HCT116 (cell line): ENCODE data around the gene PDZD4. TPM values are rescaled to one million over a fixed set of nuclear protein-coding genes. Genes with fewer than 3 reads are reported as not detected.

Experiments
- ATAC-seq: fragments of 200-7000 bp; cut with Tn5 transposase; 2 replicates; pipeline ENCODE4 v1.9.1; 2020; ENCODE audit warnings: mild to moderate bottlenecking, moderate library complexity
- BruUV-seq: library from RNA; stranded (reverse); fragments of 400-500 nt; replicated peaks from 2 replicates; lab custom pipeline; 2021; lab: Mats Ljungman, UMichigan
- CTCF ChIA-PET: fragments of 300-600 bp; sonication (Branson Sonifier 250); formaldehyde crosslinking; loops from one replicate; lab custom pipeline; 2021; ENCODE audit warnings: antibody characterized with exemption; lab: Charles Lee
- POLR2A ChIA-PET: fragments of 300-600, 350-600 bp; sonication (Branson Sonifier 250); formaldehyde crosslinking; loops from one replicate; lab custom pipeline; 2021; ENCODE audit warnings: antibody characterized with exemption; lab: Charles Lee
- RAD21 ChIA-PET, 2 experiments: fragments of 300-600 bp; sonication (Branson Sonifier 250); formaldehyde crosslinking; loops; one replicate each; lab custom pipeline; 2023; ENCODE audit warnings: low total read pairs in 2 of 2; ENCODE audit not compliant: uncharacterized antibody in 2 of 2, unreplicated experiment in 2 of 2, low non-redundant PET in 1 of 2; lab: Charles Lee
- DNase-seq: peaks from one replicate; pipeline ENCODE4 v3.0.0-alpha.2; 2010; ENCODE audit warnings: low read depth, low spot score
- H2AFZ ChIP-seq: fragments of 200-600 bp; shearing (Covaris generic), sonication (generic); 2 replicates; pipeline ENCODE4 v1.6.1; 2017; ENCODE audit warnings: low read depth, mixed run types, mixed read lengths, antibody characterized with exemption, low read length; ENCODE audit not compliant: poor library complexity, severe bottlenecking
- H3K27ac ChIP-seq: 2 replicates; pipeline ENCODE4 v1.5.1; 2012; ENCODE audit warnings: low read depth, low read length
- H3K27me3 ChIP-seq: fragments of 200-600 bp; sonication (generic); 2 replicates; pipeline ENCODE4 v1.6.1; 2016; ENCODE audit warnings: mixed run types, low read length, mixed read lengths; ENCODE audit not compliant: insufficient read depth
- H3K36me3 ChIP-seq, 2 experiments: fragments of 200-500 bp in 1 of 2; fragments of 200-600 bp in 1 of 2; sonication (Bioruptor generic) in 1 of 2; sonication (generic) in 1 of 2; 2 replicates each; pipeline versions ENCODE4 v1.5.1 to v1.6.1; 2014 to 2016; ENCODE audit warnings: low read length in 2 of 2, inconsistent platforms in 1 of 2, mixed read lengths in 1 of 2, mixed run types in 1 of 2; ENCODE audit not compliant: insufficient read depth in 2 of 2, control insufficient read depth in 1 of 2
- H3K4me1 ChIP-seq, 2 experiments: fragments of 200-600 bp in 1 of 2; sonication (generic) in 1 of 2; 2 replicates each; pipeline versions ENCODE4 v1.5.1 to v1.6.1; 2012 to 2017; ENCODE audit warnings: low read length in 2 of 2, inconsistent platforms in 1 of 2, mild to moderate bottlenecking in 1 of 2, mixed read lengths in 1 of 2, mixed run types in 1 of 2, moderate library complexity in 1 of 2; ENCODE audit not compliant: insufficient read depth in 2 of 2, control insufficient read depth in 1 of 2
- H3K4me2 ChIP-seq: fragments of 200-600 bp; sonication (generic); 2 replicates; pipeline ENCODE4 v1.6.1; 2017; ENCODE audit warnings: mixed run types, low read length, mixed read lengths
- H3K4me3 ChIP-seq, 2 experiments: fragments of 200-600 bp in 1 of 2; sonication (generic) in 1 of 2; replicated peaks in 1 of 2; 2 replicates each; pipeline ENCODE4 v1.5.1; 2011 to 2016; ENCODE audit warnings: low read length in 2 of 2, control low read depth in 1 of 2, low read depth in 1 of 2, mild to moderate bottlenecking in 1 of 2, mixed read lengths in 1 of 2, mixed run types in 1 of 2
- H3K79me2 ChIP-seq: fragments of 200-600 bp; sonication (generic); 2 replicates; pipeline ENCODE4 v1.6.1; 2017; ENCODE audit warnings: mild to moderate bottlenecking, mixed run types, low read length, moderate library complexity, mixed read lengths; ENCODE audit not compliant: insufficient read depth
- H3K9ac ChIP-seq: fragments of 200-600 bp; sonication (generic); 2 replicates; pipeline ENCODE4 v1.6.1; 2016; ENCODE audit warnings: low read length, mixed read lengths
- H3K9me2 ChIP-seq: fragments of 200-600 bp; sonication (generic), shearing (Covaris generic); 2 replicates; pipeline ENCODE4 v1.6.1; 2017; ENCODE audit warnings: mixed run types, mild to moderate bottlenecking, moderate library complexity; ENCODE audit not compliant: insufficient read depth
- H3K9me3 ChIP-seq, 2 experiments: fragments of 200-500 bp in 1 of 2; fragments of 200-600 bp in 1 of 2; sonication (Bioruptor generic) in 1 of 2; sonication (generic) in 1 of 2; 2 replicates each; pipeline ENCODE4 v1.6.1; 2014 to 2017; ENCODE audit warnings: low read length in 2 of 2, mixed read lengths in 2 of 2, inconsistent platforms in 1 of 2, low read depth in 1 of 2, mild to moderate bottlenecking in 1 of 2, mixed run types in 1 of 2, moderate library complexity in 1 of 2; ENCODE audit not compliant: control insufficient read depth in 1 of 2, insufficient read depth in 1 of 2
- H4K20me1 ChIP-seq: fragments of 200-600 bp; sonication (generic), shearing (Covaris generic); 2 replicates; pipeline ENCODE4 v1.6.1; 2017; ENCODE audit warnings: mixed run types, mild to moderate bottlenecking, moderate library complexity; ENCODE audit not compliant: insufficient read depth
- EZH2 ChIP-seq: fragments of 200-600 bp; sonication (generic); IDR thresholded peaks from 2 replicates; pipeline ENCODE4 v1.6.1; 2017; ENCODE audit warnings: antibody characterized with exemption, mixed run types
- JUND ChIP-seq: IDR thresholded peaks from 2 replicates; pipeline ENCODE4 v1.6.1; 2012
- SIN3A ChIP-seq: IDR thresholded peaks from 2 replicates; pipeline ENCODE4 v1.6.1; 2012; ENCODE audit warnings: low read depth
- ZFX ChIP-seq: fragments of 450-650 bp; IDR thresholded peaks from 2 replicates; pipeline ENCODE4 v1.6.1; 2017
- ZNF274 ChIP-seq: fragments of 200-500 bp; sonication (Bioruptor generic); IDR thresholded peaks from 2 replicates; pipeline ENCODE4 v1.6.1; 2014; ENCODE audit warnings: mild to moderate bottlenecking, low read depth, low read length, inconsistent platforms
- intact Hi-C: fragments of 100-400 bp; cut with micrococcal nuclease; formaldehyde crosslinking; loops from 2 replicates; pipeline ENCODE4 v1.10.0; 2022
- total RNA-seq: library from RNA; stranded (reverse); gene quantifications from one replicate; pipeline ENCODE4 v1.2.1, GENCODE V29; 2021; ENCODE audit not compliant: unreplicated experiment

The PDZD4 gene
- total RNA-seq, 1 experiment from 2014 or later, result 0.30 TPM

GRCh38 chrX:153769865-153770600, 60.3 kb downstream of the PDZD4 start:
- H3K9ac ChIP-seq, result no peak overlapping the region
- H3K9me3 ChIP-seq, result no peaks in the 10 kb centered on the region
- no peak overlapping the region for H3K27ac ChIP-seq
- CTCF ChIA-PET, result no interaction called here
- H3K4me1 ChIP-seq, result no peaks in the 10 kb centered on the region; a peak in 1 of 4 replicates
- H3K4me2 ChIP-seq, result no peak overlapping the region
- POLR2A ChIA-PET, result no interaction called here
- H3K79me2 ChIP-seq, result no peaks in the 10 kb centered on the region
- ATAC-seq (no peak), DNase-seq (no peak)
- no peaks in the 10 kb centered on the region for H3K9me2 ChIP-seq
- RAD21 ChIA-PET, result no interaction called here
- no peaks in the 10 kb centered on the region for H3K27me3 ChIP-seq
- TF ChIP-seq ZFX (no peak), EZH2 (no peak)
- H3K4me3 ChIP-seq, result no peak overlapping the region
- no TSS peak for BruUV-seq
- no peak overlapping the region for H2AFZ ChIP-seq
- H4K20me1 ChIP-seq, result no peaks in the 10 kb centered on the region
- intact Hi-C loops, result no loop called here
- H3K36me3 ChIP-seq, result no peaks in the 10 kb centered on the region

- H3K27me3 ChIP-seq, result no peaks in the 10 kb centered on the region
- no peak overlapping the region for H3K9ac ChIP-seq
- no peak overlapping the region for H3K4me2 ChIP-seq
- intact Hi-C loops, result no loop called here
- H3K9me3 ChIP-seq, result no peaks in the 10 kb centered on the region
- ChIA-PET CTCF (no interaction called here), POLR2A (no interaction called here), RAD21 (no interaction called here)
- ATAC-seq (no peak), DNase-seq (no peak)
- BruUV-seq, result no TSS peak
- no peak overlapping the region for H3K27ac ChIP-seq
- H3K9me2 ChIP-seq, result no peaks in the 10 kb centered on the region
- H3K36me3 ChIP-seq, result no peaks in the 10 kb centered on the region
- H3K79me2 ChIP-seq, result no peaks in the 10 kb centered on the region
- H2AFZ ChIP-seq, result no peak overlapping the region
- peaks cover 0 to 4% of the 10 kb centered on the region in 2 experiments; a peak in 2 of 4 replicates for H3K4me1 ChIP-seq
- TF ChIP-seq JUND (no peak), SIN3A (no peak), ZNF274 (no peak)
- no peaks in the 10 kb centered on the region for H4K20me1 ChIP-seq
- no peak overlapping the region for H3K4me3 ChIP-seq
These were observed 61.0 kb downstream of the PDZD4 start for GRCh38 chrX:153769158-153769864.
